ENCODE measurements around the gene ARMCX6.

DNA sequence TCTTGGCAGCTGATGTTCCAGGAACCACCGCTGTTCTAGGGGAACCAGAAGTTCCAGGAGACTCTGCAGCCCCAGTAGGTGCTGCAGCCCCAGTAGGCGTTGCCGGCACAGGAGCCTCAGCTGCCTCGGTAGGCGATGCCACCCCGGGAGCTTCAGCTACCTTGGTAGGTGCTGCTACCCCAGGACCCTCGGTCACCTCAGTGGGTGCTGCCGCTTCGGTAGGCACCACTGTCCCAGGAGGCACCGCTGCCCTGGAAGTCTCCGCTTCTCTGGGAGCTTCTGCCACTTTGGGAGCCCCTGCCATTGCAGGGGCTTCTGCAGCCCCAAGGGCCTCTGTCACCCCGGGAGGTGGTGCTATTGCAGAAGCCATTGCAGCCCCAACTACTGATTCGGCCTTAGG is 39.0 kb upstream of the ARMCX6 start:
- TF ChIP-seq MXI1 (IDR thresholded peaks at IDR 0.05; ENCODE audit: low read depth, low read length), result no peak
- TF ChIP-seq CTCF (IDR thresholded peaks at IDR 0.05), result no peak
- no peak for TF ChIP-seq POLR2AphosphoS5 (IDR thresholded peaks at IDR 0.05; ENCODE audit: low read depth, low read length)
- no peak for TF ChIP-seq RAD21 (IDR thresholded peaks at IDR 0.05; ENCODE audit: low read length)
- TF ChIP-seq REST (IDR thresholded peaks at IDR 0.05; ENCODE audit: low read depth, low read length), result no peak
- TF ChIP-seq CHD2 (IDR thresholded peaks at IDR 0.05; ENCODE audit: low read length, partially characterized antibody), result no peak
- no peak for TF ChIP-seq EP300 (IDR thresholded peaks at IDR 0.05; ENCODE audit: borderline replicate concordance in 1 of 2, low read depth in 1 of 2, low read length in 1 of 2)
- no peak for TF ChIP-seq ELF1 (IDR thresholded peaks at IDR 0.05)
- TF ChIP-seq GABPA (IDR thresholded peaks at IDR 0.05; ENCODE audit: low read depth), result no peak
- no peak for TF ChIP-seq TCF12 (IDR thresholded peaks at IDR 0.05)
- no peak for TF ChIP-seq SIN3A (IDR thresholded peaks at IDR 0.05; ENCODE audit: borderline replicate concordance, low read depth, low read length)
- TF ChIP-seq TEAD4 (IDR thresholded peaks at IDR 0.05; ENCODE audit: borderline replicate concordance, insufficient read depth), result no peak

All from SK-N-SH (cell line).